Upper lobe of left lung (tissue), 4 donors: ENCODE measurements around the gene MRPL43.

ENCODE experiments used
- CTCF ChIP-seq, 6 experiments: fragments of 450-650 bp in 4 of 6; fragments of 200-600 bp in 2 of 6; sonication (generic) in 2 of 6; IDR thresholded peaks; one replicate each; pipeline ENCODE4 v1.5.1; 2016 to 2019; ENCODE audit warnings: antibody characterized with exemption in 6 of 6
- EP300 ChIP-seq, 4 donors: sonication (generic); formaldehyde crosslinking; IDR thresholded peaks; one replicate each; pipeline ENCODE4 v1.5.1; 2017; ENCODE audit warnings: antibody characterized with exemption in 4 of 4, control low read depth in 2 of 4
- POLR2A ChIP-seq, 4 donors: fragments of 450-650 bp; IDR thresholded peaks; one replicate each; pipeline ENCODE4 v1.5.1; 2016 to 2017; ENCODE audit warnings: antibody characterized with exemption in 4 of 4, mild to moderate bottlenecking in 2 of 4
- POLR2AphosphoS5 ChIP-seq, 2 donors: sonication (generic); formaldehyde crosslinking; IDR thresholded peaks; one replicate each; pipeline ENCODE4 v1.5.1; 2017; ENCODE audit warnings: antibody characterized with exemption in 2 of 2

- TF ChIP-seq CTCF (IDR thresholded peaks at IDR 0.05) (no peak), EP300 (IDR thresholded peaks at IDR 0.05) (no peak), POLR2AphosphoS5 (IDR thresholded peaks at IDR 0.05) (no peak), POLR2A (IDR thresholded peaks at IDR 0.05) (no peak)
Measured at GRCh38 chr10:101027106-101027720, 39.9 kb upstream of the MRPL43 start.
